C1 segment of cervical spinal cord (tissue), 14 donors: ENCODE results near the gene RAB3B.

Source experiments
- DNase-seq, 14 donors: peaks; one replicate each; lab custom pipeline; 2025; lab: John Stamatoyannopoulos, UW

The RAB3B gene

DNA sequence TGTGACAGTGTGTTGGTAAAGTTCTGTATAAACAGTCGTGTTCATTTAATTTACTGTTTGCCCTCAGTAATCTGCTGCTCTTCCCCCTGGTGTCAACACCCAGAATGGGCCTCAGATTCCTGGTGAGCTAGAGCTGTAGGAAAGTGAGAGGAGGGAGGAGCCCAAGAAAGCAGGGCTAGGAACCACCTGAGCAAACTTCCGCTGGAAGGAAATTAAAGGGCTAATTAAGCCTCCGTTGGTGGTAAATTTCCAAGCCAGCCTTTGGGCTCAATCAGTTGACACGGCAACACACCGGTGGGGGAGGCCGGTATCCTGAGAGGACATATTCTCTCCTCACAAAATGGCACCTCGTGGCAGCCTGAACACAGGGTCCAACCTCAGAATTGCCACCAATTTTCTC is 32.9 kb downstream of the RAB3B start:
- DNase-seq: no peak

GRCh38 chr1:51956528-51957509 is 33.7 kb downstream of the RAB3B start:
- no peak for DNase-seq

DNA sequence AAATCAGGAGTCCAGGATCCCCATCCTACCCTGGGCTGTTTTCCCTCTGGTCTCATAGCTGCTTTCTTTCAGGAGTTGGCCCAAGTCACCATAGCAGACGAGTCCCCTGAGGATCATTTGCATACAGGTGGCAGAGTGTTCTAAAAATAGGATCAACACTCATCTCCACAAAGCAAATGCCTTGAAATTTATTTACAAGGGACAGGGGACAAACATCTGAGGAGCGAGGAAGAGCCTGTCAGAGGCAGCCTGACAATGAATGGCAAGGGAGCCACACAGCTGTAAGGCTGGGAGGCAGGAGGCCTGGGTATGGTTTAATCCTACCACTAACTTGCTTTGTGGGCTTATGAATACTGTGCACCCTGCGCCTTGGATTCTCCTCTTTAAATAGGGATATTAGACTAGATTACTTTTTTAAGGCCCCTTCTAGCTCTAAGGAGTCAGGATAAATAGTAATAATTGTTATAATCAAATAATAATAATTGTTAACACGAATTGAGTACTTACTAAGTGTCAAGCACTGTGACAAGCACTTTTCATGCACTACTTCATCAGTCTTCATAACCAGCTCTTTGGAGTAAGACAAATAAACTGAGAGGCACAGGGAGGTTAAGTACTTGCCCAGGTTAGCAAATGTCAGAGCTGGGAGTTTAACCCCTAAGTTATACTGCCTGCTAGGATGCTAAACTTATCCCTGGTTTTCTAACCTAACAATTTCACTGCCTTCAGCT is 34.5 kb downstream of the RAB3B start:
- no peak for DNase-seq

- no peak for DNase-seq
These were observed 35.7 kb downstream of the RAB3B start for GRCh38 chr1:51954783-51955182.

DNA sequence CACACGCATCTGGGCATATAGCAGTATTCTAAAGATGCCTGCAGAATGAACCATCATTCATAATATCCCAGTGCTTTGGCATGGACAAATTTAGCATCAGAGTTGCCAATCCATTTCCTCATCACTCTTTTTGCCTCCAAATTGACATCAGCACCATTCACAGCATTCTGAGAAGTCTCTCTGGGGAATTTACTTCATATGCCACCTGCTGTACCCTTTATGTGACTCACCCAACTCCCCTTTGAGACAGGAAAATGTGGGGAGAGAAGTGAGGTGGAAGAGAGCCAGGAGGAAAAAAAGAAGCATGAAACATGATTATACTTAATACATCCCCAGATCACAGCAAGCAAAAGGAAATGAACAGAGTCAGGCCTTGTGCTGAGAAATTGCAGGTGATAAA is 37.4 kb downstream of the RAB3B start:
- DNase-seq: no peak

- no peak for DNase-seq
These were observed 37.9 kb downstream of the RAB3B start for GRCh38 chr1:51952638-51953037.

DNA sequence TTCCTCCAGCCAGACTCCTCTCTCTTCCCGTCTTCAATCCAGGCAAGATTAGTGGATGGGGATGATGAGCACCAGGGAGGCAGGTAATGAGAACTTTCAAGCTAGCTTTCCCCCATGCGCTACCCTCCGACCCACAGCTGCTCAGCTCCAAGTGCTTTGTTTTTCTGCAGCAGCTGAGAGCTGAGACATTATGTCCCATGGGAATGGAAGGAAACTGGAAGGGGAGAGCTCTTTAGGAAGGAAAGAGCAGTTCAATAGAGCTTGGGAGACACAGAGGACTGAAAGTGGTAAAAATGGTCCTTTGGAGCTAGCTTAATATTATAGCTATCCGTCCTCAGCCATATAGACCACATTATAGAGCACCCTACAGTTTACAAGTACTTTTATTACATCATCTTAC is 39.8 kb downstream of the RAB3B start:
- no peak for DNase-seq

DNA sequence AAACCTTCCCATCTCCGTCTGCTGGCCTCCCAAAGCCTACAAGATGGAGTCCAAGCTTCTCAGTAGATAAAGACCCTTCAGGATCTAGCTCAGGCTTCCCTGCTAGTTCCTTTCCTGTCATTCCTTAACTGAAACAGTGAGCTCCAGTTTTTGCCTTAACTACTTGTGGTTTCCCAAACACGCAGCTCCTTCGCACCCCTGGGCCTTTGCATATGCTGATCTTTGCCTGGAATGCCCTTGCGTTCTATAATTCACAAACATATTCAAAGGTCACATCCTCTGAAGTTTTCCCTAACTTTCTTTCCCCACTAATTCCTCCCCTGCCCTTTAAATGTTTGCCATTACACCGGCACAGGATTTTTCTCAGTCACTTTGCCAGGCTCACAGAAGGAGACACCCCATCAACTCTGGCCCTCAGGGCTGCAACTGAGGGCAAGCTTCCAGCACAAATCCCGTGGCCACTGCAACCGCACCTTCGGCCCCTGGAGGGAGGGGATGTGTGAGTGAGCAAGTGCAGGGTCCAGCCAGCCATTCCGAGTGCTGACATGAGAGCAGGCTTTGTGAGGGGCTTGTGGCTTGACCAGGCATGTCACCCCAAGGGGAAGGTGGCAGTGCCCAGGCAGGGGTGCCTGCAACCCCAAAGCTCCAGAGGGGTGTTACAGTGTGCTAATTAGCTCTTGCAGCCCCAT is 41.3 kb downstream of the RAB3B start:
- DNase-seq: no peak

DNA sequence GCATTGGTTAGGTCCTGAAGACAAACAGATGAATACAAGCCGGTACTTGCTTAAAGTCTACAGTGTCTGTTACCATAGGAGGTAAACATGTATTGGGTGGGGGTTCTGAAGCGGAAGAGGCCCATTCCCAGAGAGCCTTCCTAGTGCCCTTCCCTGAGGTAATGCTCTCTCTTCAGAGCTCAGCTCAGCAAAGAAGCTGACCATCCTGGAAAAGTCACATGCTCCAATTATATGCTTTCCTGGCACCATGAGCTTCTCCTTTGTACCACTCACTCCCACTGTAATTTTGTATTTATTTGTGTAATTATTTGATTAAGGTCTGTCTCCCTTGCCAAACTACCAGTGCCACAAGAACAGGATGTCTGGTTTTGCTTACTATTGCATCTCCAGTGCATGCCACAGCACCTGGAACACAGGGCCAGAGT is 42.0 kb downstream of the RAB3B start:
- no peak for DNase-seq

GRCh38 chr1:51946300-51946699 is 44.2 kb downstream of the RAB3B start:
- DNase-seq: no peak

- no peak for DNase-seq
These were observed 44.9 kb downstream of the RAB3B start for GRCh38 chr1:51945591-51945990.

DNA sequence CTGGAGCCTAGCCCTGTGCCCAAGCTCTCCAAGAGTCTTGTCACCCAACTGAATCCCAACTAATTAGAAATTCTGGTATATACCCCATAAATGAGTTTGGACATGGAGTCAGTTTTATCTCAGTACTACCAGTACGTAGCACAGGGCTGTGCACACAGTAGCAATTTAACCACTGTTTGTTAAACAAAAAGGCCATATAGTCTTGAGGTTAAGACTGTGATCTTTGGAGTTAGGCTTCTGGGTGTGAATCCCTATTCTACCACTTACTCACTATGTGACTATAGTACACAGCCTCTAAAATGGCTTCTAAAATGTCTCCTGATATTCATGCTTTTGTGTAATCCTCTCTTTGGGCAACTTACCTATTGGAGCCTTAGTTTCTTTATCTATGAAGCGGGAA is 48.2 kb downstream of the RAB3B start:
- no peak for DNase-seq

GRCh38 chr1:51941528-51941927 is 49.0 kb downstream of the RAB3B start:
- DNase-seq: no peak

DNA sequence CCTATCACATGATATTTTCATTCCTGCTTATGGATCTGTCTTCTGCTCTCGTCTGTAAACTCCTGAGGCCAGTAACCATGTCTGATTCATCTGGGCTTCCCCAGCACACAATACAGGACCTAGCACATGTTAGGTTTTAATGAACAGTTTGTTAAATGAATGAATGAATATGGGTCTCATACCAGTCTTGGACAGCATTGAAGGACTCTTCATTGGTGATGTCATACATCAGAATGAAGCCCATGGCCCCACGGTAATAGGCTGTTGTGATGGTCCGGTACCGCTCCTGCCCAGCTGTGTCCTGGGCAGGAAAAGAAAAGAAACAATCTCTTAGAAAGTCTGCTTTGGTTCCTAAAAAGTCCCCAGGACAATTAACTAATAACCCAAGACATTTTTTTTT is 53.4 kb downstream of the RAB3B start:
- DNase-seq: no peak

DNA sequence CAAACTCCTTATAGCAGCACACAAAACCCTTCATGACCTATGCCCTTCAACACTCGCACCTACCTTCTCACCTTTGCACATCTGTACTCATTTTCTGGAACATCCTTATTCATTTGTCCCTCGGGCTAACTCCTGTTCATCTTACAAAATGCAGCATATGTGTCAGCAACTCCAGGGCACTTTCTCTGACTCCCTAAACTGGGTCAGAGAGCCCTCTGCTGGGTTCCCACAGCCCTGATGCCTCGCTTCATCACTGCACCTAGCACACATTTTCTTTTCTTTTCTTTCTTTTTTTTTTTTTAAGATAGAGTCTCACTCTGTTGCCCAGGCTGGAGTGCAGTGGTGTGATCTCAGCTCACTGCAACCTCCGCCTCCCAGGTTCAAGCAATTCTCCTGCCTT is 54.0 kb downstream of the RAB3B start:
- DNase-seq: no peak

DNA sequence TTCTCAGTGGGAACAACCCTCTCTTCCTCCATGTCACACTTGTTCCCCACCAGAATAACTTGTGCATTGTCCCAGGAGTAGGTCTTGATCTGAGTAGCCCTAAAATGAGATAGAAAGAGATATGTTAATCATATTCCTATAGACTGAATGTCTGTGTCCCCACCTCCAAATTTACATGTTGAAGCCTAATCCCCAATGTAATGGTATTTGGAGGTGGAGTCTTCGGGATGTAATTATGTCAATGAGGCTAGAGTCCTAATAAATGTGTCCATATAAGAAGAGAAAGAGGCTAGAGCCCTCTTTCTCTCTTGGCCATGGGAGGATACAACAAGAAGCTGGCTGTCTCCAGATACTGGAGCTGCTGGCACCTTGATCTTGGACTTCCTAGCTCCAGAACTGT is 57.2 kb downstream of the RAB3B start:
- DNase-seq: no peak

- no peak for DNase-seq
These were observed 60.2 kb downstream of the RAB3B start for GRCh38 chr1:51930329-51930728.

- no peak for DNase-seq
These were observed 61.6 kb downstream of the RAB3B start for GRCh38 chr1:51928896-51929295.

GRCh38 chr1:51927029-51927428 is 63.5 kb downstream of the RAB3B start:
- DNase-seq: no peak

GRCh38 chr1:51926171-51926812 is 64.2 kb downstream of the RAB3B start:
- DNase-seq: no peak

GRCh38 chr1:51924455-51924854 is 66.0 kb downstream of the RAB3B start:
- DNase-seq: no peak

DNA sequence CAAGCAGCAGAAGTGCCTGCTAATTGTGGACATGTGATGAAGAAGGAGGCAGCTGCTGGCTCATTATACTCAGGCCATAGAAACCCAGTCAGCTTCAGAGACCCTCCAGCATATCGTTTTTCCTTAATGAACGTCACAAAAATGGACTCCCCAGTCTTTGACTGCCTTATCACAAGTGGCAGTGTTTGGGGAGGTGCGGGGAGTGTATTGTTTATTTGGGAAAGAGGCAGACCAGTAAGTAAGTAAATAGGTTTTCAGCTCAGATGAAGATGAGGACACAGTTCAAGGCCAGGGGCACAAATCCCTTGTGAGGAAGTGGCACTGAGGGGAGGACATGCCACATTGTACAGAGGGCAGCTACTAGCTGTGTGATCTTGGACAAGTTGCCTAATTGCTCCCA is 68.5 kb downstream of the RAB3B start:
- no peak for DNase-seq
